Stimulated activated CD8-positive, alpha-beta memory T cell treated with anti-CD3 and anti-CD28 coated beads, Interleukin-7, amount 100 ng/mL, for 48 hours (primary cell): ENCODE data around the gene KCTD17.

Experiments
- DNase-seq, 2 donors: peaks; one replicate each; pipeline ENCODE4 v3.0.0-alpha.2; 2020; ENCODE audit warnings: low read depth in 1 of 2; ENCODE audit errors: extremely low read depth in 1 of 2

Gene KCTD17

GRCh38 chr22:37072673-37073072 is 21.1 kb downstream of the KCTD17 start:
- DNase-seq, result no peak

GRCh38 chr22:37074537-37074936 is 23.0 kb downstream of the KCTD17 start:
- DNase-seq, result no peak

GRCh38 chr22:37075046-37075445 is 23.5 kb downstream of the KCTD17 start:
- no peak for DNase-seq

GRCh38 chr22:37075822-37076433 is 24.4 kb downstream of the KCTD17 start:
- no peak for DNase-seq

GRCh38 chr22:37077802-37078448 is 26.4 kb downstream of the KCTD17 start:
- DNase-seq, result peak; percentile 66 to 74

GRCh38 chr22:37079158-37079557 is 27.6 kb downstream of the KCTD17 start:
- no peak for DNase-seq

- DNase-seq, result peak; percentile 66 to 92
Observed at GRCh38 chr22:37079668-37080171, 28.2 kb downstream of the KCTD17 start.

GRCh38 chr22:37080438-37080837 is 28.9 kb downstream of the KCTD17 start:
- peak in 1 of 2 donors; percentile 33 for DNase-seq

- no peak for DNase-seq
Observed at GRCh38 chr22:37080838-37081237, 29.3 kb downstream of the KCTD17 start.

- peak in 1 of 2 donors; percentile 71 for DNase-seq
Observed at GRCh38 chr22:37082251-37082873, 30.8 kb downstream of the KCTD17 start.

- no peak for DNase-seq
Observed at GRCh38 chr22:37083914-37084313, 32.4 kb downstream of the KCTD17 start.

GRCh38 chr22:37084385-37084784 is 32.8 kb downstream of the KCTD17 start:
- no peak for DNase-seq

- DNase-seq, result no peak
Observed at GRCh38 chr22:37086184-37086583, 34.6 kb downstream of the KCTD17 start.

GRCh38 chr22:37088108-37088605 is 36.6 kb downstream of the KCTD17 start:
- peak in 1 of 2 donors; percentile 71 for DNase-seq

- no peak for DNase-seq
Observed at GRCh38 chr22:37088750-37089408, 37.3 kb downstream of the KCTD17 start.

- no peak for DNase-seq
Observed at GRCh38 chr22:37089434-37089833, 37.9 kb downstream of the KCTD17 start.

GRCh38 chr22:37090920-37091695 is 39.6 kb downstream of the KCTD17 start:
- DNase-seq, result no peak

- DNase-seq, result no peak
Observed at GRCh38 chr22:37091994-37092393, 40.5 kb downstream of the KCTD17 start.

- no peak for DNase-seq
Observed at GRCh38 chr22:37092997-37093396, 41.5 kb downstream of the KCTD17 start.

- DNase-seq, result no peak
Observed at GRCh38 chr22:37094239-37094638, 42.7 kb downstream of the KCTD17 start.

- peak in 1 of 2 donors; percentile 85 for DNase-seq
Observed at GRCh38 chr22:37095113-37095512, 43.6 kb downstream of the KCTD17 start.
